Stimulated activated CD8-positive, alpha-beta memory T cell treated with anti-CD3 and anti-CD28 coated beads, Interleukin-7, amount 100 ng/mL, for 48 hours (primary cell): ENCODE measurements around the gene UNC93A.

Source experiments
- DNase-seq, 2 donors: peaks; one replicate each; pipeline ENCODE4 v3.0.0-alpha.2; 2020; ENCODE audit warnings: low read depth in 1 of 2; ENCODE audit errors: extremely low read depth in 1 of 2

The UNC93A gene

DNA sequence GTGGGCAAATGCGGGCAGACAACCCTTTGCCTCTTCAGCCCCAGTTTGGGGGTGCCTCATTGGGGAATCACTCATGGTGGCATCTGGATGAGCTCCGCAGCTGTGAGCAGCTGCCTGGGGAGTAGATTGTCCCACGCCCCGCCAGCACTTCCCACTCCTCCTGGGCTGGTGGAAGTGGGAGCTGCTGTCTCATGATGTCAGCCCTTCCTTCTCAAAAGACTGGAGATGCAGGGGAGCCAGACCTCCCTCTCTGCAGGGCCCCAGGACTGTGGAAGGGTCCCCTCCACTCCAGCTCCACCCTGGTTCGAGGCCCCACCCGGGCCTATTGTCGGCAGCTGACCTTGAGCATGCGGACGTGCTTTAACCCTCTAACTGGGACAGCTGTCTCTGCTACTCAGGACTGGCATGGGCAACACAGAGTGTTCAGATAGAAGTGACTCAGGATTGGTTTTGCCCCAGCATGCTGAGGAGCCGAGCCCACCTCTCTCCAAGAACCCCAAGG is 2.0 kb downstream of the UNC93A start:
- DNase-seq: no peak

- no peak for DNase-seq
Observed at GRCh38 chr6:167293590-167294091, 2.5 kb downstream of the UNC93A start.

GRCh38 chr6:167294241-167294640 is 3.1 kb downstream of the UNC93A start:
- DNase-seq: no peak

DNA sequence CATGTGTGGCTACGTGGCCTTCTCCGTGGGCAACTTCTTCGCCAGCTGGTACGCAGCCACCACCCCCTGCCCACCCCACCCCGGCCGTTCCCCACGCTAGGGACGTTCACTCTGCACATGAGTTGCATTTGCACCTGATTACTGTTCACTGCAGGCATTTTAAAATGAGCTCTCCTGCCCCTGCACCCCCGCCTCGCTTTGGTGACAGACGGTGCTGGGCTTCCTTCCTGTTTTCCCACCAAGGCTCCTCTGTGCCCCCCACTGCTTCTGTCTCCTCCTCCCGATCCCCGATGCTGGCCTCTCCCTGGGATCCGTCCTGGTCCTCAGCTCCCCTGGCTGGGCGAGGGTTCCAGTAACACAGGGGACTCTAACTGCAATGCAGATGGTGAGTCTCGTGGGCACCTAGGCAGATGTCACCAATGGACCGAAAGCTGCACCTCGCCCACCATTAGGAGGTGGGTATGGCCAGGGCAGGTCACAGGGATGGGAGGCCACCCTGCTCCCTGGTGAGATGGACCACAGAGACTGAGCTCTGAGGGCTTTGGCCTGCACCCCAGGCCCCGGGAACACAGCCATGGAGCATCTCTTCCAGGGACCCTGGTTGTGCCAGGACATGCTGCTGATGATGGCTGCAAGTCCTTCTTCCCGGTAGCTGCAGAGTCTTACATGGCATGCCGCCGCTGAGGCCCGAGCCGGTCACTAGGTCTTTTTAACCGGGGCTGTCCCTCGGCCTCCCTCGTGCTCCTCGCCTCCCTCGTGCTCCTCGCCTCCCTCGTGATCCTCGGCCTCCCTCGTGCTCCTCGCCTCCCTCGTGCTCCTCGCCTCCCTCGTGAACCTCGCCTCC is 3.8 kb downstream of the UNC93A start:
- DNase-seq: no peak

GRCh38 chr6:167295495-167296292 is 4.6 kb downstream of the UNC93A start:
- DNase-seq: no peak

DNA sequence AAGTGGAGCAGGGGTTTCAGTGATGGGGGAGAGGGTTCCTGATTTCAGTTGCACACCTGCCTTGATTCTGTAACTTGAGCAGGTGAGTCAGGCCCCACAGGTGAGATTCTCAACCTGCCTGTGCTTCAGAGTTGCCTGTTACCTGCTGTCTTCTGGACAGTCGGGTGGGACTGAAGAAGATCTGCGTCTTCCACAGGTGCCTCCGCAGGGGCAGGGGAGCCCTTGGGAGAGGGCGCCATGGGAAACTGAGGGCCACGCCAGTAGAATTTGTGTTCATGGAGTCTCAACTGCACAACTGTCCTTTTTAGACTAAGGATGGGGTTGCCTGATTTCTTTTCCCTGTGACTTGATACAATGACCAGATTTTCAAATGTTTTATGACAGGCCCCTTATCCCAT is 5.2 kb downstream of the UNC93A start:
- no peak for DNase-seq

DNA sequence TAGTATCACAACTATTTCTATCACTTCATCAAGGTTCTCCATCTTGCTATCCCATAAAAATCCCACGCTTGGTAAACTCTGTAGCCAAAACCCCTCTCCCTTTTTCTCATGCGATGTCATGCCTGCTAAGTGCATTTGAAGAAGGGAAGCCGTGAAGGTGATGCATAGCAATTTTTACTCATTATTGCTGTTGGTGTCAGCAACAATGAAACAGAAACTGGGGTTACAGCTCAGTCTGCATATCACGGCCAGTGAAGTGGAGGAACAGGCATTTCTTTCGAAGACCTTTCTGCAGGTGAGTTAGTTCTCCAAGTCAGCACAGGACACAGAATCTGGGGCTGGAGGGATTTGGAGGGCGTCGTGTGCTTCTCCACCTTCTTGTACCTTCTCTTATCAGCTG is 5.8 kb downstream of the UNC93A start:
- DNase-seq: no peak

DNA sequence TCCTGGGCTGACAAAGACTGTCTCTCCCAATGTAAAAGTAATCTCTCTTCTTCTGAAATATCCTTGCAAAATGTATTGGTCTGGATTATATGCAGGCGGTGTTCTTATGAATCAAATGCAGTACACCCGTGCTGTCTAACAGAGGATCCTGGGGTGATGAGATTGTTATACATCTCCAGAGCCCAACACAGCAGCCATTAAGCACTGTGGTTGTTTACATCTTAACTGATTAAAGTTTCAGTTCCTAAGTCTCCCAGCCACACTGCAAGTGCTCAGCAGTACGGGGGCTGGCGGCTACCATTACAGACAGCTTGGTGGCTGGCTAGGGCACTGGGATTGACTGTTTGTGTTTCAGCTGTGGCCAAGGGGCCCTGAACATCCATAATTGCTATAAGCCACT is 7.0 kb downstream of the UNC93A start:
- DNase-seq: no peak

DNA sequence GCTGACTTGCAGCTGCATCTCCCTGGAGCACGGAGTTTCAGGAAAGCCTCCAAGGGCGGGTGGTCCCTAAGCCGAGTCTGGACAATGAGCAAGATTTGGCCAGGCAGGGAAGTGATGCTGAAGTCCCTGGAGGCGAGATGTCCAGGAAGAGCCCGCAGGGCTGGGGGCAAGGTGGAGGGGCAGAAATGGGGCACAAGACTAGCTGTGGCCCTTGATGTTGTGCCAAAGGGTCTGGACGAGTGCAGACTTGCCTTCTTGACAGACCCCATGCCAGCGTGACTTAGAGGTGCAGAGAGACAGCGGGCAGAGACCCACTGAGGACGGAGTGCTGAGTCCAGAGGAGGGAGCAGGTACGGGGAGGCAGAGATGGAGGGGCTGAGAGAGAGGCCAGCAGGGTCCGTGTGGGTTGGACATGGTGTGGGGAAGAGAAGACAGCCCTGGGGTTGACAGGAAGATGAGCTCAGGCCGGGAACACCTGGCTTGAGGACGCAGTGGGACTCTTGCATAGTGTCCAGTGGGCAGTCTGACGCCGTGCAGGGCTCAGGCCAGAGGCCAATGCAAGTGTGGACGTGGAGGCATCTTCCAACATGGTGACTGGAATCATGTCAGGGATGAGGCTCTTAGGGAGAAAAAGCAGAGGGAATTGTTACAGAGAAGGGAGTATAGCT is 8.7 kb downstream of the UNC93A start:
- DNase-seq: no peak

- no peak for DNase-seq
Observed at GRCh38 chr6:167300902-167301777, 10.0 kb downstream of the UNC93A start.

DNA sequence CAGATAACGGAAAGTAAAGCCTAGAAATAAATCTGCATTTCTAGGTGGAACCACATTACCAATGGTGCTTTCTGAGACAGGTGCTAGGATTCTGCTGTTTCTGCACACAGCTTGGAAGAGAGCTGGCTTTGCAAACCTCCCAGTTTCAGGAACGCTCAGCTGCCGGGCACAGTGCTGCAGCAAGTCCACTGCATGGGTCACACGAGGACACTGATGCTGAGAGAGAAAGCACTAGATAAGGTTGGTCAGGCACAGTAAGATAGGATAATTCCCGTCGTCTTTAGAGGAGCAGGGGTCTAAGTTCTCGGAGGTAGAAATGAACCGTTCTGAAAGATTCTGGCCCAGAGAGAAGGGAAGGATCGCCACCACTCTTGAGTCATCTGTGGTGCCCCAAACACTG is 11.0 kb downstream of the UNC93A start:
- DNase-seq: no peak

DNA sequence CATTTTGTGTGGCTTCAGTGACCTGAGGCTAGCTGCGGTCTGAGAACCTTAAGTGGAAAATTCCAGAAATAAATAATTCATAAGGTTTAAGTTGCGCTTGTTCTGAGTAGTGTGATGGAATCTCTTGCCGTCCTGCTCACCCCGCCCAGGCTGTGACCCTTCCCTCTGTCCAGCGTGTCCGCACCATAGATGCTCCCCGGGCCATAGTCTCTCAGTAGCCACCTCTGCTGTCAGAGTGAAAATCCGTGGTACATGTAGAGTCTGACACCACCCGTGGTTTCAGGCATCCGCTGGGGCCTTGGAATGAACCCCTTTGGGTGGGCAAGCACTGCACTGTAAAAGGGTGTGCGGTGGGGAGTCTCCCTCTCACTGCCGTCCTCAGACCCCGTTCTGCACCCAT is 11.7 kb downstream of the UNC93A start:
- DNase-seq: no peak

DNA sequence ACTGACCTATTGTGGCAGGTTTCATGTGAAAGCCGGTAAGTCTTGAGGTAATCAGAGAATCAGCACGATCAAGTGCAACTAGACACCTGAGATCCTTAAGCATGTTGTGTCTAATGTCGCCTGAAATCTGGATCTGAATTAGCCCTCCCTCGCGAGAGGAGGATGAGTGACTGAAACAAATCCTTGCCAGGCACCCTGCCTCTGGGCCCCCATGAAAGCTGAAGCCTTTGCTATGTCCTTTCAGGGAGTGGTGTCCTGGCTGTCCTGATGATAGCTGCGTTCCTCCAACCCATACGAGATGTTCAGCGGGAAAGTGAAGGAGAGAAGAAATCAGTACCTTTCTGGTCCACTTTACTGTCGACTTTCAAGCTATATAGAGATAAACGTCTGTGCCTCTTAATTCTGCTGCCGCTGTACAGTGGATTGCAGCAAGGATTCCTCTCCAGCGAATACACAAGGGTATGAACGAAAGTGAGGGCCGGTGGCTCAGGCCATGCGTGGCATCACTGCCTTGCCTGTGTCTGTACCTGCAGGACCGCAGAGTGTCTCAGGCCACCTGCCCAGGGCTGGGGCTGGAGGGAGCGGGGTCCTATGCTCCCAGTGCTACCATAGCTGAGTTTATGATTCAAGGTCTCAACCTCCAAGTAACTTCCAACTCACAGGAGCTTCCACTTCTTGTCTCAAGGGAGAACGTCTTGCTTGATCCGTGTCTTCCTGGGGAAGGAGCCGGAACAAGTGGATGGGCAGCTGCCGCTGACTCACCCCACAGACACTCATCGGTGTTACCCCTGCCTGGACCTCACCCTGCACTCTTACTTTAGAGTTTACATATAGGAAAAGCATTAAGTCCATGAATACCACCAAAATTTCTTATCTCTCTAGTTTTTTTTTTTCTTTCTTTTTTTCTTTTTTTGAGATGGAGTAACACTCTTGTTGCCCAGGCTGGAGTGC is 12.8 kb downstream of the UNC93A start:
- no peak for DNase-seq

GRCh38 chr6:167304912-167305311 is 13.8 kb downstream of the UNC93A start:
- DNase-seq: no peak

GRCh38 chr6:167305796-167306195 is 14.7 kb downstream of the UNC93A start:
- DNase-seq: no peak

GRCh38 chr6:167306401-167306998 is 15.4 kb downstream of the UNC93A start:
- no peak for DNase-seq

DNA sequence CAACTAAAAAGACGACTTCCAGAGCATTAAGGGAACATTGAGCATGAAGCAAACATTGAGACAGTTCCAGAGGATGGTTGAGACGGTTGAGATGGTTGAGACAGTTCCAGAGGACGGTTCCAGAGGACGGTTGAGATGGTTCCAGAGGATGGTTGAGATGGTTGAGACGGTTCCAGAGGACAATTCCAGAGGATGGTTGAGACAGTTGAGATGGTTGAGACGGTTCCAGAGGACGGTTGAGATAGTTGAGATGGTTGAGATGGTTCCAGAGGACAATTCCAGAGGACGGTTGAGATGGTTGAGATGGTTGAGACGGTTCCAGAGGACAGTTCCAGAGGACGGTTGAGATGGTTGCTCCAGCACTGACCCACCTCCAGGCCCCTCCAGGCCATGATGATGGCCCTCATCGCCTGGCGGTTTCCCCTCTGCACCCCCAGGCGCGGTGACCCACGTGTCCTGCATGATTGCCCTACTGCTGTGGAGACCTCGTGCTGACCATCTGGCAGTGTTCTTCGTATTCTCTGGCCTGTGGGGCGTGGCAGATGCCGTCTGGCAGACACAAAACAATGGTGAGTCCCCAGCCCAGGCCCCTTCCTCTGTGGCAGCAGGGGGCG is 16.3 kb downstream of the UNC93A start:
- DNase-seq: no peak

GRCh38 chr6:167308207-167308606 is 17.1 kb downstream of the UNC93A start:
- no peak for DNase-seq
